NAMALWA (cell line): ENCODE data around the gene CYP3A5.

ENCODE experiments used
- DNase-seq: peaks from one replicate; pipeline ENCODE4 v3.0.0-alpha.2; 2015; ENCODE audit warnings: low spot score

Gene CYP3A5

DNA sequence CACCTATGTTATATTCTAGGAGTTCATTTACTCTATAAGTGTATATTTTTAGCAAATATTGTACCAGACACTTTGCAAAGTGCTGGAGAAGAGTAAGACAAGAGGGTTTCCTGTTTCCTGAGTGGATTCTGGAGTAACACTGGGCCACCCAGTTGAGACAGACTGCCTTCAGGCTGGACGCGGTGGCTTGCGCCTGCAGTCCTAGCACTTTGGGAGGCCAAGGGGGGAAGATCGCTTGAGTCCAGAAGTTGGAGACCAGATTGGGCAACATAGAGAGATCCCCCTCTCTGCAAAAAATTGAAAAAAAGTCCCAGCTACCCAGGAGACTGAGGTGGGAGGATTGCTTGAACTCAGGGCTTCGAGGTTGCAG, 63.8 kb downstream of the CYP3A5 start:
- no peak for DNase-seq

DNA sequence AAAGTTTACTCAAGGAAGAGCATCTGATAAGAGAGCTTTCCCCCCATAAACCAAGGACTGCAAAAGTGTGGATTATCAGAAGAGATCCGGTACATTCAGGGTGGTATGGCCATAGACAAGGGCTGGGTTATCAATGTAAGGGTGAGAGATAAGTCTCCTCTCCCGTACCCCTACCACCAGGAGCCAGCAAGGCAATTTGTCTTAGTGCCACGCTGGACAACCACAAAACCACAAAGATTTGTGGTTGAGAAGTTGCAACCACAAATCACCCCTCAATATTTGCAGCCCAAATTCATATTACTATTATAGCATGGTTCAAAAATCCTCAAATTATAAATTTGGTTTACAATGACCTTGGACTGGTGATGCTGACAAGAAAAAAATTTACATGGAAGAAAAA, 65.3 kb downstream of the CYP3A5 start:
- DNase-seq: no peak

DNA sequence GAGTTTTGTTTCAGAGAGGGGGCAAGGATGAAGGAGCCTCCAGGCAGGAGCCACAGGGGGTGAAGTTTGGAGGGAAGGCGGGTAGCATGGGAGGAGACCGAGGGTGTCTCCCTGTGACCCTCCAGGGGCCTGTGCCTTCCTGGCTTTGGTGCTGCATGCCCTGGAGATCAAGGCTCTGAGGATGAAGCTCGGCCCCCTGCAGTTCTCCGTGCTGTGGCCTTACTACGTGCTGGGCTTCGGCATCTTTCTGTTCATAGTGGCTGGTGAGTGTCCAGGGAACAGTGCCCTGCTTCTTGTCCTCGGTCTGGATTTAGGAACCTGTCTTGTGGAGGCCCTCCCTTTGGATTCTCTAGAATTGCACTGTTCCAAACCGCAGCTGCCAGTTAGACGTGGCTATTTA, 72.2 kb downstream of the CYP3A5 start:
- DNase-seq: no peak

DNA sequence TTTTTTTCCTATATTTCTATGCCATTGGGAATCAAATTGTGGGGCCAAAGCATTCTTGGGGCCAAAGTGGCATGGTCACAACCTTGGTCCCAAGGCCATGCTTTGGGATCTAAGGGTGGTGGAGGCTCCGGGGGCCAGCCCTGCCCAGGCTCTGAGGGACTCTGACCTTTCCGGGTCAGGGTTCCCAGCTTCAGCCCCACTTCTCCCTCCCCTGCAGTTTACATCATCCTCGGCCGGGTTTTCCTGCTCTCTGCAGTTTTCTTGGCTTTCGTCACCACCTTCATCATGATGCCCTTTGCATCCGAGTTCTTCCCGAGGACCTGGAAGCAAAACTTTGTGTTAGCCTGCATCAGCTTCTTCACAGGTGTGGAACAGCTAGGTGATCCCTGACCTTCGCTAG, 73.3 kb downstream of the CYP3A5 start:
- no peak for DNase-seq

DNA sequence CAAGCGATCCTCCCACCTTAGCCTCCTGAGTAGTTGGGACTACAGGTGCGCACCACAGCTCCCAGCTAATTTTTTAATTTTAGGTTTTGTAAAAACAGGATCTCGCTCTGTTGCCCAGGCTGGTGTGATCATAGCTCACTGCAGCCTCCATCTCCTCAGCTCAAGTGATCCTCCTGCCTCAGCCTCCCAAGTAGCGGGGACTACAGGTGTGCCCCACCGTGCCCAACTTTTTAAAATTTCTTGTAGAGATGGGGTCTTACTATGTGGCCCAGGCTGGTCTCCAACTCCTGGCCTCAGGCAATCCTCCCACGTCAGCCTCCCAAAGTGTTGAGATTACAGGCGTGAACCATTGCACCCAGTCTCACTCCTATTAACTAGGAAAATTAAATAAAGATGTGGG, 74.3 kb downstream of the CYP3A5 start:
- DNase-seq: no peak

DNA sequence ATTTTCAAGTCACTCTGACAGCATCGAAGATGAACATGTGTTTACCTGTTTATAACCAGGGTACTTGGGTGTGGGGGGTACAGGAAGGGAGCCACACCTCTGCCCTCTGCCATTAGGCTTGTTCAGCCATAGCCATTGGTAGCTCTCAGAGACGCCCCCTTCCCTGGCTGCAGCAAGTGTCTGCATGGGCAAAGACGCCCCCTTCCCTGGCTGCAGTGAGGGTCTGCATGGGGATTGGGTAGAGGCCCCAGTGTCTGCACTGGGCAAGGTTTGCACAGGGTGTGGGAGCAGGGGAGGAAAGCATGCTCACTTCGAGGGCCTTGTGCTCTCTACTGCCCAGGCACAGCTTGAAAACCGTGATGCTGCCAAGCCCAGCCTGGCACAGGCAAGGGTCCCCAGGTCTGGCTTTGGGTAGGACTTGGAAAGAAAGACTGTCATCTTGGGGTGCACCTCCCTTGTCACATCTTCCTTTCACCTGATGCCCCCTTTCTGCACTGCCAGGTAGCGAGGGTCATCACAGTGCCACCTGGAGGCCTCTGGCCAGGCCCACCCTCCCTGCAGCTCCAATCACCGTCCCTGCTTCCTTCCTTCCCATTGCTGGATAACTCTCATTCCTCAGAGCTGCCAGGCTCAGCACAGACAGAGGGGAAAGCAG, 78.0 kb downstream of the CYP3A5 start:
- DNase-seq: no peak

DNA sequence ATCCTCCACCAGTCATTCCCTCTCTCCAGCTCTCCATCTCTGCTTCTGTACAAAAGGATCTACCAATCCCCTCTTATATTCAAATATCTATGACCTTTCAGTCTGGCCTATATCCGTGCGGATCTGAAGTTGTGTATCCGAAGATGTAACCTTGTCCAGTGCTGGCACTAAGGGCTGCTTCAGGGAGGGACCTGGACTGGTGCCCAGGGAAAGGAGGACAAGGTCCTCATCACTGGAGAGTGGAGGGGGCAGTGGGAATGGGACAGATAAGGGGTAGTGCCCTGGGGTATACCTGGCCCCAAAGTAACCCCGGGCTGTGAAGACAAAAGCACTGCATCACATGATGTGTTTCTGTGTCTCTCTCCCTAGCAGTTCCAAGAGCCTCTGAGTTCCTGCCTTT, 80.0 kb downstream of the CYP3A5 start:
- DNase-seq: no peak
